Activated CD8-positive, alpha-beta T cell treated with anti-CD3 and anti-CD28 coated beads for 36 hours (primary cell): ENCODE data around the gene TRIM39. TPM values are rescaled to one million over a fixed set of nuclear protein-coding genes. Genes with fewer than 3 reads are reported as not detected.

Experiments used
- ATAC-seq: fragments of 200-7000 bp; cut with Tn5 transposase; one replicate; pipeline ENCODE4 v1.10.0; 2021; ENCODE audit warnings: mild to moderate bottlenecking, moderate library complexity
- CTCF ChIA-PET: fragments of 350-600 bp; sonication (Branson Sonifier 250); formaldehyde crosslinking; loops from one replicate; lab custom pipeline; 2021; ENCODE audit warnings: antibody characterized with exemption; lab: Charles Lee
- POLR2A ChIA-PET: fragments of 350-600 bp; sonication (Branson Sonifier 250); formaldehyde crosslinking; loops from one replicate; lab custom pipeline; 2021; ENCODE audit warnings: antibody characterized with exemption; lab: Charles Lee
- DNase-seq: peaks from one replicate; pipeline ENCODE4 v3.0.0-alpha.2; 2020
- H3K27ac Mint-ChIP-seq: one replicate; pipeline ENCODE4 v1.8.0; 2021; ENCODE audit warnings: mild to moderate bottlenecking, mixed read lengths
- H3K27me3 Mint-ChIP-seq: one replicate; pipeline ENCODE4 v1.8.0; 2021; ENCODE audit warnings: mixed read lengths
- H3K36me3 Mint-ChIP-seq: one replicate; pipeline ENCODE4 v1.8.0; 2021; ENCODE audit warnings: low read depth, mixed read lengths
- H3K4me1 Mint-ChIP-seq: one replicate; pipeline ENCODE4 v1.8.0; 2021; ENCODE audit warnings: low read depth, mixed read lengths
- H3K4me3 Mint-ChIP-seq: one replicate; pipeline ENCODE4 v1.8.0; 2021; ENCODE audit warnings: mild to moderate bottlenecking, moderate library complexity, mixed read lengths
- H3K9me3 Mint-ChIP-seq: one replicate; pipeline ENCODE4 v1.8.0; 2021; ENCODE audit warnings: mixed read lengths
- CTCF ChIP-seq: fragments of 200-600 bp; IDR thresholded peaks from one replicate; pipeline ENCODE4 v1.8.0; 2022; ENCODE audit warnings: antibody characterized with exemption, mild to moderate bottlenecking
- intact Hi-C: fragments of 100-400 bp; cut with micrococcal nuclease; formaldehyde crosslinking; loops from one replicate; pipeline ENCODE4 v1.10.0; 2022
- total RNA-seq, 2 experiments: library from RNA; stranded (reverse); gene quantifications; one replicate each; pipeline ENCODE4 v1.2.3, GENCODE V29; 2021

Gene TRIM39
- total RNA-seq, 2 experiments from 2014 or later = 21.6 to 22.3 TPM

- no peaks in the 10 kb centered on the region for H3K9me3 Mint-ChIP-seq
- ATAC-seq = no peak
These were observed 59.4 kb downstream of the TRIM39 start for GRCh38 chr6:30386166-30386565.

DNA sequence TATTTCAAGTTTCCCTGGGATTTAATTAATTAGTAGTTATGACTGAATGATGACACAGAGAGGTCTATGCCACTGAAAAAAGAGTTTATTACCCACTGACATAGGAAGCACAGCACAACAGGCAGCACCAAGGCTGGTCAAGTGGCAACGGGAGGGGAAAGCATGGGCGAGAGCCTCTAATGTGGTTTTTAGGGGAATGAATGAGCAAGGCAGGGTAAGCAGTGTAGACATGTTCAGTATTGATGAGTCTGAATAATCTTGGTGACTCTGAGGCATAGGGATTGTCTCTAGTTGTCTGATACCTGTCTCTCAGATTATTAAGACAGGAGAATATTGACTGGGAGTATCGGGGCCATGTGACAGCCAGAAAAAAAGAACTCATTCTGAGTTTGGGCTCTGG, 64.5 kb downstream of the TRIM39 start:
- no peaks in the 10 kb centered on the region for H3K4me1 Mint-ChIP-seq
- no peak overlapping the region for H3K4me3 Mint-ChIP-seq
- no peak for TF ChIP-seq CTCF
- DNase-seq (no peak), ATAC-seq (no peak)
- H3K27ac Mint-ChIP-seq = no peak overlapping the region
- no peaks in the 10 kb centered on the region for H3K9me3 Mint-ChIP-seq
- no peaks in the 10 kb centered on the region for H3K36me3 Mint-ChIP-seq
- peaks cover 51% of the 10 kb centered on the region for H3K27me3 Mint-ChIP-seq
- POLR2A ChIA-PET = no interaction called here
- intact Hi-C loops = no loop called here
- CTCF ChIA-PET = no interaction called here

More at GRCh38 chr6:30386166-30386565, 59.4 kb downstream of the TRIM39 start:
- no peak for TF ChIP-seq CTCF
- Mint-ChIP-seq H3K4me1 (no peaks in the 10 kb centered on the region), H3K27ac (no peak overlapping the region), H3K27me3 (peaks cover 67% of the 10 kb centered on the region), H3K36me3 (no peaks in the 10 kb centered on the region), H3K4me3 (no peak overlapping the region)
- DNase-seq = no peak
- POLR2A ChIA-PET = no interaction called here
- CTCF ChIA-PET = interaction anchor here (1.8 kb wide), 1 partner anchor 11 kb away, joined by 3 read pairs; no protein-coding TSS in a partner anchor
- intact Hi-C loops = no loop called here

Other genes with a start within 250 kb of the TRIM39 start
- not detected for gene TRIM31, start 213.8 kb upstream of the TRIM39 start, total RNA-seq
- not detected for gene TRIM40, start 190.8 kb upstream of the TRIM39 start, total RNA-seq
- gene TRIM10, start 165.7 kb upstream of the TRIM39 start, total RNA-seq = not detected
- not detected for gene TRIM15, start 163.4 kb upstream of the TRIM39 start, total RNA-seq
- gene TRIM26, start 113.5 kb upstream of the TRIM39 start, total RNA-seq = 10 to 100 TPM; 43.4 to 45.0 TPM
- gene RPP21, start 18.2 kb downstream of the TRIM39 start, total RNA-seq = 10 to 100 TPM; 43.0 to 43.5 TPM
- 100 to 1,000 TPM; 493 to 499 TPM for gene HLA-E, start 162.6 kb downstream of the TRIM39 start, total RNA-seq
- gene GNL1, start 229.6 kb downstream of the TRIM39 start, total RNA-seq = 100 to 1,000 TPM; 107 to 122 TPM
- gene PRR3, start 230.4 kb downstream of the TRIM39 start, total RNA-seq = 10 to 100 TPM; 23.0 to 24.6 TPM
- 10 to 100 TPM; 86.9 to 88.0 TPM for gene ABCF1, start 244.5 kb downstream of the TRIM39 start, total RNA-seq